ENCODE measurements around the gene CAPN2.

GRCh38 chr1:223670458-223671159 is 41.7 kb upstream of the CAPN2 start:
- TF ChIP-seq POLR2A (IDR thresholded peaks at IDR 0.05; ENCODE audit: low read length) (no peak), GATA1 (IDR thresholded peaks at IDR 0.05; ENCODE audit: low read depth, low read length) (no peak)
